ENCODE results near the gene MGST1.

DNA sequence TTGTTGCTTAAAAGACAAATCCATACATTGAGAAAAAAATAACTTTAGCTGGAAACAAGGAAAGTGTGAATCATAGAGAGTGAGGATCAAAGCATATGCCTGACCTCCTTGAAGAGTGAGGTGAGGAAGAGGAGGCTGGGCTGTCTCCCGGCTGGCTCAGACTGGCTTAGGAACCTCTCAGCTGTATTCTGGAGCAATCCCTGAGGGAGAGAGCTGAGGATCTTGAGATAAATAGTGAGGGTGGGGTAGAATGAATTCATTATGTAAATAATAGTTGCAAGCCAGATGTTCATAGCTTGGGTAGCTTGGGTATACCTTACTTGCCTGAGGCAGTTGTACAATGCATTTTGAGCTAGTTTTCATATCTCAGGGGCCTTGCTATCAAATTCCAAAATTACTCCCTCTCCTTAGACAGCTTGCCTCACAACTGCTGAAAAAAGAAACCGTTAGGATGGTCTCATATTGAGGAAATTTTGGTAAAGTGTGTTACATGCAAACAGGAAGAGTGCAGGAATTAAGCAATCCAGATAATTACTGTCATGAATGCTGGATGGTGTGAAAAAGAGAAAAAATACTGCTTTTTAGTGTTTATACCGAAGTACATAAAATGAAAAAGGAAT lies 39.5 kb upstream of the MGST1 start:
- TF ChIP-seq POLR2AphosphoS5 (IDR thresholded peaks at IDR 0.05) (no peak), CTCF (IDR thresholded peaks at IDR 0.05) (no peak)

Data from sigmoid colon (tissue), 4 donors.